Pancreas (tissue), 10 donors: Measurements from ENCODE around the gene HNRNPM. TPM values are rescaled to one million over a fixed set of nuclear protein-coding genes. Genes with fewer than 3 reads are reported as not detected.
A peak's percentile ranks its signal among the peaks of the same experiment; 100 is the strongest.

Experiments
- ATAC-seq, 4 donors: fragments of 200-7000 bp; cut with Tn5 transposase; one replicate each; pipeline versions ENCODE4 v1.8.0 to v1.9.1; 2020; ENCODE audit warnings: mild to moderate bottlenecking in 4 of 4, moderate library complexity in 4 of 4
- DNase-seq, 6 donors: peaks; one replicate each; pipeline ENCODE4 v3.0.0-alpha.2; 2020
- FAIRE-seq: peaks from 2 replicates; lab custom pipeline; 2012; peaks lifted over from hg19 to GRCh38; lab: Jason Lieb, UNC
- H3K27ac ChIP-seq, 4 donors: fragments of 200-600 bp; sonication (generic); 1 replicate in 3 of 4; 2 replicates in 1 of 4; pipeline versions ENCODE4 v1.5.0 to v1.8.0; 2020
- H3K27me3 ChIP-seq, 4 donors: fragments of 200-600 bp; one replicate each; pipeline ENCODE4 v1.8.0; 2021
- H3K36me3 ChIP-seq, 3 donors: fragments of 200-600 bp; sonication (generic) in 1 of 3; one replicate each; pipeline versions ENCODE4 v1.5.0 to v1.8.0; 2020 to 2021
- H3K4me1 ChIP-seq, 3 donors: fragments of 200-600 bp; one replicate each; pipeline ENCODE4 v1.8.0; 2021
- H3K4me3 ChIP-seq, 4 donors: fragments of 200-600 bp; sonication (generic) in 2 of 4; one replicate each; pipeline versions ENCODE4 v1.5.0 to v1.8.0; 2020 to 2021
- H3K9me3 ChIP-seq, 4 donors: fragments of 200-600 bp; one replicate each; pipeline ENCODE4 v1.8.0; 2021
- CTCF ChIP-seq, 4 donors: fragments of 200-600 bp; sonication (generic) in 3 of 4; IDR thresholded peaks; one replicate each; pipeline versions ENCODE4 v1.5.0 to v1.8.0; 2021; ENCODE audit warnings: antibody characterized with exemption in 4 of 4
- WGBS, 2 donors: extraction: QIAGEN DNeasy Blood & Tissue Kit; methylation state at CpG; one replicate each; pipeline ENCODE4 v1.1.7; 2013; 5-methylcytosine and 5-hydroxymethylcytosine counted together
- intact Hi-C, 3 donors: fragments of 100-400 bp; cut with DNase I; formaldehyde crosslinking; loops; one replicate each; pipeline versions ENCODE4 v1.11.1 to v1.14.2; 2022
- polyA plus RNA-seq, 2 donors: library from polyadenylated mRNA; stranded (reverse); fragments of 200-250 nt; gene quantifications; one replicate each; pipeline ENCODE4 v1.2.3, GENCODE V29; 2013
- total RNA-seq, 6 donors: library from RNA; stranded (reverse); fragmentation: NEBNext Ultra II Directional in 4 of 6; extraction: Animal tissue kit (Norgen Biotek cat#: 25700) in 4 of 6; gene quantifications; one replicate each; pipeline versions ENCODE4 v1.2.1 to v1.2.4, GENCODE V29; 2021 to 2023
- donor health status: healthy with polysubstance abuse.
- donor health status: DM: no; HTN: no; CAD: no; lungs with moderate emphysema.
- donor health status: DM: no; HTN: no; CAD: no.
- donor health status: control.
- donor health status: control.
- donor health status: Bipolar disorder and iron deficiency.
- donor health status: DM: yes; HTN: yes; CAD: no.
- donor health status: DM: no; HTN: no; CAD: no.
- donor health status: DM: no; HTN: no; CAD: no.
- donor health status: DM: yes; HTN: yes; CAD: no.

Gene HNRNPM
- total and polyA plus RNA-seq, 8 donors = 44.5 to 90.1 (median 66.6) TPM

DNA sequence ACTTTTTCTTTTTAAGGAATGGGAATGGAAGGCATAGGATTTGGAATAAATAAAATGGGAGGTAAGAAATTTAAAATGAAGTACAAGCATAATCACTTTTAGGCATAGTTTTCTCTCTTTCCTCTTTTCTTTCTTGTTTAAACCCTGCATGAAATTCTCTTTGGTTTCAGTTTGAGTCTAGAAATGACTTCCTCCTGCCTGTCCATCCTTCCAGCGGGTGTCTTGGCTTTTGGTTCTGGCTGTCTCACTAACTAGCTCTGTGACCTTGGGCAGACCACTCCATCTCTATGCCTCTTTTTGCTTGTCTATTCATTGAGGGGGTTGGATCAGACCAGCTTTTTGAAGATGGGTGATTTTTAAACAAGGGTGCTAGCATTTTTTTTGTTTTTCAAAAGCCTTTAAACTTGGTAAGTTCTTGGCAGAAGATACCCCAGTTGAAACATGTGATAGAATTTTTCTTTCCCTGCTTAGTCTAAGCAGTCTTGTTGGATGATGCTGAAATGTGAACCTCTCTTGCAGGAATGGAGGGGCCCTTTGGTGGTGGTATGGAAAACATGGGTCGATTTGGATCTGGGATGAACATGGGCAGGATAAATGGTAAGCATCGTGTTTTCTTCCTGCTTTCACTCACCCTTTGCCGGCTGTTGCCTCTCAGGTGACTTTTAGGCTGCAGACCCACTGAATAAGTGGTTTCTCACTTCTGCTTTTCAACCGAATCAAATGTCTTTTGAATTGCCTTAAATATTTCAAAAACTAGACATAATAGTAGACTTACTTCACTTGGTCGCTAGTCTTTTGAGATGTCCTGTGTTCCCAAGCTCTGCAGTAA, 29.1 kb downstream of the HNRNPM start:
- DNase-seq (no peak), ATAC-seq (peak in 1 of 4 donors; percentile 37), FAIRE-seq (no peak)
- H3K9me3 ChIP-seq = no peaks in the 10 kb centered on the region
- WGBS, 2 donors = 76 to 80% methylated on average over 6 of the region's 6 CpGs
- no peak overlapping the region for H3K27ac ChIP-seq
- intact Hi-C loops = no loop called here
- no peak overlapping the region for H3K4me3 ChIP-seq
- H3K27me3 ChIP-seq = no peaks in the 10 kb centered on the region
- H3K36me3 ChIP-seq = peaks cover 4 to 61% (median 34%) of the 10 kb centered on the region in 3 donors
- H3K4me1 ChIP-seq = peaks cover 0 to 5% (median 0%) of the 10 kb centered on the region in 3 donors
- TF ChIP-seq CTCF (IDR thresholded peaks at IDR 0.05) = no peak

- ATAC-seq (no peak), DNase-seq (no peak), FAIRE-seq (no peak)
- Histone ChIP-seq H3K27ac (no peak overlapping the region), H3K9me3 (no peaks in the 10 kb centered on the region), H3K4me3 (no peak overlapping the region), H3K27me3 (no peaks in the 10 kb centered on the region), H3K36me3 (peaks cover 4 to 49% (median 23%) of the 10 kb centered on the region in 3 donors), H3K4me1 (peaks cover 0 to 5% (median 0%) of the 10 kb centered on the region in 3 donors)
- intact Hi-C loops = no loop called here
- TF ChIP-seq CTCF (IDR thresholded peaks at IDR 0.05) = no peak
- WGBS, 2 donors = 100% methylated on average over 1 of the region's 1 CpG
These were observed 30.2 kb downstream of the HNRNPM start for GRCh38 chr19:8475005-8475404.

- Histone ChIP-seq H3K36me3 (peaks cover 4 to 36% (median 21%) of the 10 kb centered on the region in 3 donors), H3K9me3 (no peaks in the 10 kb centered on the region), H3K4me1 (peaks cover 0 to 12% (median 0%) of the 10 kb centered on the region in 3 donors), H3K27me3 (no peaks in the 10 kb centered on the region), H3K4me3 (no peak overlapping the region), H3K27ac (no peak overlapping the region)
- FAIRE-seq (no peak), DNase-seq (peak in 1 of 6 donors; percentile 5), ATAC-seq (no peak)
- WGBS, 2 donors = 66 to 68% methylated on average over 8 of the region's 8 CpGs
- no peak for TF ChIP-seq CTCF (IDR thresholded peaks at IDR 0.05)
- intact Hi-C loops = no loop called here
These were observed 31.7 kb downstream of the HNRNPM start for GRCh38 chr19:8476524-8476923.

GRCh38 chr19:8477889-8478288, 33.1 kb downstream of the HNRNPM start:
- Histone ChIP-seq H3K27me3 (no peaks in the 10 kb centered on the region), H3K4me1 (peaks cover 0 to 12% (median 0%) of the 10 kb centered on the region in 3 donors), H3K9me3 (no peaks in the 10 kb centered on the region), H3K27ac (no peak overlapping the region), H3K4me3 (no peak overlapping the region), H3K36me3 (peaks cover 4 to 25% (median 21%) of the 10 kb centered on the region in 3 donors)
- DNase-seq = no peak
- 77 to 78% methylated on average over 4 of the region's 4 CpGs for WGBS, 2 donors
- TF ChIP-seq CTCF (IDR thresholded peaks at IDR 0.05) = no peak
- intact Hi-C loops = no loop called here
- no peak for ATAC-seq
- no peak for FAIRE-seq

GRCh38 chr19:8478598-8478997, 33.8 kb downstream of the HNRNPM start:
- no peak for ATAC-seq
- 44 to 50% methylated on average over 3 of the region's 3 CpGs for WGBS, 2 donors
- Histone ChIP-seq H3K27me3 (no peaks in the 10 kb centered on the region), H3K4me3 (no peak overlapping the region), H3K9me3 (no peaks in the 10 kb centered on the region), H3K27ac (no peak overlapping the region), H3K36me3 (peaks cover 4 to 25% (median 18%) of the 10 kb centered on the region in 3 donors), H3K4me1 (peaks cover 0 to 12% (median 0%) of the 10 kb centered on the region in 3 donors)
- intact Hi-C loops = no loop called here
- DNase-seq = no peak
- no peak for TF ChIP-seq CTCF (IDR thresholded peaks at IDR 0.05)
- FAIRE-seq = no peak
